Measurements from ENCODE around the gene FOXP1. TPM values are rescaled to one million over a fixed set of nuclear protein-coding genes. Genes with fewer than 3 reads are reported as not detected.

Gene FOXP1
- total RNA-seq, 1 donor from 2014 or later: 137 TPM

DNA sequence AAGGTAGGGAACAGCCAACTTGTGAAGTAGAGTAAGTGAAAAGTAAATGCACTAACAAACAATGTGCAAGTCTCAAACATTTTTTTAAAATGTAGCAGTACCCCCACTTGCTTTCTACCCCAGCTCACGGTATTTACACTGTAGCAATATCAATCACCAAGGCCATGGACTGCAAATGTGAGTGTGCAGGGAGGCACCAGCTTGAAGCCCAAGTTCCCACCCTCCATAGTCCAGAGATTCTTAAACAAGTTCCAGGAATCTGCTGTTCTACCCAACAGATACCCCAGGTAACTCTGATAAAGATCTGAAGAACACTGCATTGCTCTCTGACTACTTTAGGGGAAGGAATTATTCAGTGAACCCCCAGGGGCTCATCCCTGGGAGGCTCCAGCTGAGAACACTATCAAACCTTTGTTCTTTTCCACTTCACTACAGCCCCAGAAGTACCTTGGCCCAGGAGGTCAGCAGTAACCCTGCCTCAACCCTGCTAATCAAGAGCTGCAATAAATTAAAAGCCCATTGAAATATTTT is 86.1 kb downstream of the FOXP1 start:
- intact Hi-C loops (cut with DNase I): no loop called here
- ATAC-seq (peak; percentile 54), DNase-seq (ENCODE audit: low spot score) (no peak)

DNA sequence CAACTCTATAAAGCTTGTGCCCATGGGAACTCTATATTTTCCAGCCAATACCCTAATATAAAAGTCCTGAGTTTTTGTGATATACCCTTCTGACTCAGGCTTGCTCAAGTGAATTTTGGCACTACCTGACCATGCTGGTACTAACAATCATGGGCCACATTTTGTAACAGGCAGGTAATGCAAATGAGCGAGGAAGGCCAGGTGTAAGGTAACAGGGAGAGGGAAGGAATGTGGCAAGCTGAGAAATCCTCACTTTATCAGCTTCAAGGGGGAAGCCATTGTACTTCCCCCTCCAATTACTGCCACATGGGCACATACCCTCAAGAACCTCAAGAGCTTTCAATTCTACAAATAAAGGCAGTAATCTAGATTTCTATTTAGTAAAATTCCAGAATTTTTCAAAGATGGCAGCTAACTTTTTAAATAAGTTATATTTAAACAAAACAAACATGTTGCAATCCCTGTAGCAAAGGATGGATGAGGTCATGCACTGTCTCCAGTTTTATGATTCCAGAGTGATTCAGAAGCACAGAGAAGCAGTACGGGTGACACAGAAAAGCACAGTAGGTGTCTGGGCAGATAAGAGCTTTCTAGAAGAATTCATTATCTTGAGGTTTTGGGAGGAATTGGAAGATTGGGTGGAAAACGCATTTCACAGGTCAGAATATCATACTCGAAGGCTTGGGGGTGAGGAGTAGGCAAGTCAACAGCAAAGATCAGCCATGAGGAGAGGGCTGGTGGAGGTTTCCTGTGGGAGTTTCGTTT is 87.6 kb downstream of the FOXP1 start:
- ATAC-seq: peak; percentile 50
- DNase-seq (ENCODE audit: low spot score): no peak
- intact Hi-C loops (cut with DNase I): no loop called here

DNA sequence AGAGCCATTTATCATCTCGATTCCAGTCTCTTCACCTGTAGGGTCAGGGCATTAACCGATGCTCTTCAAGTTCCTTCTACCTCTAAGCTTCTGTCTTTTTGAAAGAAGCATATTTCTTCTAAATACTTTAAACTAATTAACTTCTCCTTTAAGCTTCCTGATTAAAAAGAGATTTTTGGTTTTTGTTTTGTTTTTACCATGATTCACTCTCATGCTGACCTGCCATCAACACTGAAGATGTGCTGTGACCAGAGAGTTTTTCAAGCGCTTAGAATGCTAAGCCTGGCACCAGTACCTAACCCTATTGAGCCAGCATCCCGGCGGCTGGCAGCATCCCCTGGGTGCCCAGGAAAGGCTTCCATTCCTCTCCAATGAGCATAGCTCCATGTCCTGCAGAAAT is 89.3 kb downstream of the FOXP1 start:
- DNase-seq (ENCODE audit: low spot score) (no peak), ATAC-seq (no peak)
- intact Hi-C loops (cut with DNase I): no loop called here

DNA sequence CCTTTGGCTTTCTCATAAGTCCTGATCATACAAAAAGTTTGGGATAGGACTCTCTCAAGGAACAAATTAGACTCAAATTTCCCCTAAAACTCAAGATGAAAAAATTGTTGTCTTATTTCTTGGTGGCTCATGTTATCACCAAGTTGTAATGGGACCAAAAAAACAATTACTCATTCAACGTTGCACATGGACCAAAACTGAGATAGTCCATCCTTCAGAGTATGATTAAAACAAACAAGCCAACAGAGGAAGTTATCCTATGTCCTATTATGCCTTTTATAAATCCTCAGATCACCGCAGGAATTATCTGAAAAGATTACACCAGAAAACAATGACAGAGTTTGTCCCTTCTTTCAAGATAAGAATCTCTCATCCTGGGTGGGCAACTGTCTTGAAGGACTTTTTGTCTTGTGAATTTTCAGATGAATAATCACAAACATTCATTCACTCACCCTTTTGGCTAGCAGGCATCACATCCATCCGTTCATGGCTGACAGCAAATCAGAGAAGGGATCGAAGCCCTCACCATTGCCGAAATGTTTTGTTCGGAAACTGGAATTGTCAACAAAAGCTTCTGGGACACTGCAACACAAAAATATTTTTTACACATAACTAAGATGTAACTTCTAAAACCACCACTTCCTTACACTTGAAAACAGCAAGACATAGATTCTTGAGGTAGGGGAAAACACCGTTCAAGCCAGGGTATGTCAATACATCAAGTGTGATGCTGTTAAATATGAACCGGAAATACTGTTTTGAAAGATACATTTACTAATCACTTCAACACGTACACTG is 90.4 kb downstream of the FOXP1 start:
- DNase-seq (ENCODE audit: low spot score) (no peak), ATAC-seq (no peak)
- intact Hi-C loops (cut with DNase I): no loop called here

DNA sequence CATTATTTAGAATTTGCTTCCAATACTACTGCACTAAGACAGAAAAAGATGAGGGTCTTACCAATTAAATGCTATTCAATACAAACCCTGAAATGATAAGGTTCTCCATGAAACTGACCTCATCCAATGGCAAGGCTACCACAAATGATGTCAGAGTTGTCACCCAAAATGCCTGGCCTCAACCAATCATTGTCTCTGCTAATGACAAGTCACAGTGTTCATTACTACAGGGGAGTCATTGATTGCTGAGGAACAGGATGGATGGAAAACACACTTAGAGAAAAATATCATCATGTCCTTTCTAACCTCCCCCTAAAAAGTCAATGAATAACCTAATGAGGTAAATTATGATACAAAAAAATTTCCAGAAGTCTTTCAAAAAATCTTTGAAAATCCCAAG is 91.0 kb downstream of the FOXP1 start:
- DNase-seq (ENCODE audit: low spot score): no peak
- intact Hi-C loops (cut with DNase I): no loop called here
- no peak for ATAC-seq

DNA sequence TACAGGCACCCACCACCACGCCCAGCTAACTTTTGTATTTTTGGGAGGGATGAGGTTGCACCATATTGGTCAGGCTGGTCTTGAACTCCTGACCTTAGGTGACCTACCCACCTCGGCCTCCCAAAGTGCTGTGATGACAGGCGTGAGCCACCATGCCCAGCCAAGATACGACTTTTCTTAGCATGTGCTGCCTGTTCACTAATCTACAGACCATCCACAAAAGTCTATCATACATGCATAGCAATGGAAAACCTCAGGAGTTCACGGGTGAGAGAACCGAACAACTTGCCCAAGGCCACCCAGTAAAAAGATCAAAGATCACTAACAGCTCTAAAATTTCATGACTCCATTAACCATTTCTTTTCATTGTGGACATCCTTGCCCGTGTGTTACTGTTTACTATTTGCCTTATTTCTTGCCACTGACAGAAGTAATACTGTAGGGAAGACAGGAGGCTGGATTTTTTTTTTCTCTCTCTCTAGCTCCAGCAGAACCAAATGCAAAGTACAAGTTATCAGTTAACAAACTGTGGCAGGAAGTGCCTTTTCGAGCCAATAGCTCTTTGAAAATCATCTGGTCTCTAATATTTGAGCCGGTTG is 92.3 kb downstream of the FOXP1 start:
- no peak for DNase-seq (ENCODE audit: low spot score)
- no peak for ATAC-seq
- intact Hi-C loops (cut with DNase I): no loop called here

DNA sequence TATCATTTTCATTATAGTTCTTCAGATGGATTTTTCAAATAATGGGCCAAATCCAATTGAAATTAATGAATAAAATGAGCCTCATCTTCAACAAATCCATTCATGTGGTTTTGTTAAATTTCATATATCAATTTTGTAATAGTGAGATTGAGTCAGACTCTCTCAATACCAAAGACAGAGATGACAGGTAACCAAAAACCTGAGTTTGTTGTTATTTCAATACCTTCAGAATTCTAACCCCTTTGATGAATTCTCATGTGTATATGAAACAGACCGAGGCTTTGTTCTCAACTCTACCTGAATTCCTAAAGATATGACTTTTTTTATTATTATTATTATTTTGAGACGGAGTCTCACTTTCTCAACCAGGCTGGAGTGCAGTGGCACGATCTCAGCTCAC is 92.8 kb downstream of the FOXP1 start:
- DNase-seq (ENCODE audit: low spot score) (no peak), ATAC-seq (no peak)
- intact Hi-C loops (cut with DNase I): no loop called here

DNA sequence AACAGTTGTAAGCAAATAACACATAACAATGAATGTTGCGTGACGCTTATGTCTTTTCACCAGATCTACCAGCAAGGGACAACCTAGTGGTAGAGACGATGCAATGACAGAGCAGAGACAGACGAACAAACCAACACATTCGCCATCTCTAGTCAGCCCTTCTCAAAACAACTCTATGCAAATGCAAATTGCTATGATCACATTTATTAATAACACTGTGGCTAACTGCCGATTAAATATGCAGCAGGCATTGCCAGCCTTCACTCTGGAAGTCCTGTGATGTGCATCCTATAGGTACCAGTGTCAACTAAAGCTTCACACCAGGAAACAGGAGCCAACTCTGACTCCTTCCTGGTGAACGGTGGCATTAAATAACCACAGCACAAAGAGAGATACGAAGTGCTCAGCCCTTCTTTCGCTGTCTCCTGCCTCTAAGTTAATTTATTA is 94.2 kb downstream of the FOXP1 start:
- ATAC-seq: no peak
- intact Hi-C loops (cut with DNase I): no loop called here
- no peak for DNase-seq (ENCODE audit: low spot score)

DNA sequence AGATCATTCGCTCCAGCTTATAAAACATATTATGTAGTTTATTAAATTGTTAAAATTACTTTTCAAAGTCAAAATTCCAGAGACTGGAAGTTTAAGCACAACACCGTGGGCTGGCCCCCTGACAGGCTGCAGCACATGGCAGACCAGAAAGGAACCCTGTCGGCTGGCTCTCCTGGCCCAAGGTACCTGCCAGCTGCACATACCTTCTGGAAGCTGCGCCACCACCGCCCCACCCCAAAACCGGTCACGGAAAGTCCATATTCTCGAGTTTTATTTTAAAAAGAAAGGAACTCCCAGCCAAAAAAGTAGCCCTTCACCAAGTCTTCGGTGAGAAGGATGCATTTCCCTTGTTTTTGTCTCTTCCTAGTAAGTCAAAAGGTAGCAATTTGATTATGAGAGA is 94.6 kb downstream of the FOXP1 start:
- ATAC-seq (no peak), DNase-seq (ENCODE audit: low spot score) (no peak)
- intact Hi-C loops (cut with DNase I): no loop called here

DNA sequence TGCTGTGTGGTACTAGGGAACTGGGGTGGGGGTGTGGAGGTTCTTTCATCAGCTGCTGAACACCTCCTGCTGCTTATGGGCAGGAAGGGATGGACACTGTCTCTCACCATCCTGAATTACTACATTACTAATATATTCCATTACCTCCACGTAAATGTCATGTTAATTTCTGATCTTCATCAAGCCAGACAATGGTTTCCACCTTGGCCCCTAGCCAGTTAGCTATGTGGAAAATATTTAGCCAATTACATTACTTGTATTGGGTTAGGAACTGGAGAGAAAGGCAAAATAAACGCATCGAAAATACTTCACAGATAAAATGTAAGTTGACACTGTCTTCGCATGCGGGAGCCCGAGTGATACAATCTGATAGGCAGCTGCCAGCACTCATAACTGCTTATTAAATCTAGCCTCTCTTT is 95.1 kb downstream of the FOXP1 start:
- DNase-seq (ENCODE audit: low spot score) (no peak), ATAC-seq (no peak)
- intact Hi-C loops (cut with DNase I): no loop called here

DNA sequence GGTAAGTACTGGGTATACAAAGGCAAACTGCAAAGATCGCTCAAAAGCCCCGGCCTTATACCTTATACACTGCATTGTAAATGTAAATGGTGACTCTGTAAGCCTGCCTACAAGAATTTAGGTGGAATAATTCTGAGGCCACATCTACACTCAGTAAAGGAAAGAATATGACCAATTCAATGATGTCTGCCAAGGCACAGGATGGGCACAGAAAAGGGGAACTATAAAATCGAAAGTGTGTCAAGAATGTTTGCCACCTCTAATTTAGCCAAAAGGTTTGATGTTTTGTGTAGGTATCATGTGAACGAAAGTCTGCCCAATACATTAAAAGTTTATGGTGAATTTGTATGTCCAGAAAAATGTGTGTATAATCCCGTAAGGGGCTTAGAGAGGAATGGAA is 96.1 kb downstream of the FOXP1 start:
- ATAC-seq (no peak), DNase-seq (ENCODE audit: low spot score) (no peak)
- intact Hi-C loops (cut with DNase I): no loop called here

DNA sequence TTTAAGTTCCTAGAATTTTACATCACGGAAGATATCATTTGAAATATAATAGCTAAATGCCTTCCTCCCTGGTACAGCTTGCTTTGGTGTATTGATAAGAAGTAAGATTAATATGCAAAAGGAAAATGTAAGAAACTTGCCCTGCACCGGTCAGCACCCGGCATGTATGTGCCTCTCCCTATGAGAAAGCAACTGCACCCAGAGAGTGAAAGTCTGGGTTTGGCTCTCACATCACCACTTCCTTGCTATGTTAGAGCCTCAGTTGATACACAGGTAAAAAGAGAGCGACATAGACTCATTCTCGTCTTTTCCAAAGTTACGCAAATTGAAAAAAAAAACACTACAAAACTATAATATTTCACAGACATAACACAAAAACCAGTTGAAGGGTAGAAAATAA is 96.7 kb downstream of the FOXP1 start:
- intact Hi-C loops (cut with DNase I): no loop called here

DNA sequence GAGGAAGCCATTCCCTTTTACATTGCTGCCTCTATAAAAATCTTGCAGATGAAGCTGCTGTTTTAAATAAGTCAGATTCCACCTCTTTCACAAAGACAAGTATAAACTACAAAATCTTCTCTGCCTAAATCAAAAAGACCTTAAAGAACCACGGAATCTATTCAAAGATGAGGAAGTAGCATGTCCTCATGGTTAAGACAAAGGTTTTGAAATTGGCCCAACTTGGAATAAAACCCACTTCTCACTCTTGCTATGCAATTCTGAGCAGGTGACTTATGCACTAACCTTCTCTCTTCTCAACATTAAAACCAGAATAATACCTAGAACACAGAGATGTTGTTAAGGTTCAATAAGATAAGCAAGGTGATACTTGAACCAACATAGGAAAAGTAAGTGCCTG is 97.6 kb downstream of the FOXP1 start:
- DNase-seq (ENCODE audit: low spot score) (no peak), ATAC-seq (no peak)
- intact Hi-C loops (cut with DNase I): no loop called here

More for the DNA sequence above, 96.7 kb downstream of the FOXP1 start:
- DNase-seq (ENCODE audit: low spot score): no peak
- no peak for ATAC-seq

DNA sequence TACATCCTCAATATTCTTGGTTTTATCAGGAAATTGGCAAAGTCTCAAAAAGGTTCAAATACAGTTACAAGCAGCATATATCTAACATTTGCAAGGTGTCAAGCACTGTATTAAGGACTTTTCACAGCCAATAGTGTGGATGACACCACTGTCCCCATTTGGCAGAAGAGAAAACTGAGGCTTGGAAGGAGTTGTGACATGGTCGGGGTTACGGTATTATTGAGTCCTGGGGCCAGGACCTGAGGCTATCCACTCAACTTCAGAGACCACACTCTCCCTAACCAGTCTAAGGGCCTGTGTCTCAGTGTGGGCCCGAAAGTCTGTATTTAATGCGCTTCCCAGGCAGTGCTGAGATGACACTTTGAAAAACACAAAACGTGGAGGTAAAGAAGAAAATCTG is 99.1 kb downstream of the FOXP1 start:
- intact Hi-C loops (cut with DNase I): no loop called here
- DNase-seq (ENCODE audit: low spot score) (no peak), ATAC-seq (no peak)

DNA sequence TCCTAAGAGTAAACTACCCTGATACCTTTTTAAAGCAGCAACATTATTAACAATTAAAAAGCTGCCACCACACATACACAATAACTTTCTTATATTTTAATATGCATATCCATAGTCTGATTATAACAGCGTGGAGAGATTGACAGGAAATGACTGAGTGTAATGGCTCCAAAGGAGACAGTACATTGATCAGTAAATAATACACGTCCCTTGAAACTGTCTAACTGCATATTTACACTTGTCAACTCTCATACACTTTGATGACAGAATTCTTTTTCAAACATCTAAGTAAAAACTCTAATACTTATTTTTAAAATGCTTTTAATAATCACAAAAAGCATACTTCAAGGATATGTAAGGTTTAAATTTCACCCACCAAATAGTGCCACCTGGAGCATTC is 99.5 kb downstream of the FOXP1 start:
- DNase-seq (ENCODE audit: low spot score) (no peak), ATAC-seq (no peak)
- intact Hi-C loops (cut with DNase I): no loop called here

DNA sequence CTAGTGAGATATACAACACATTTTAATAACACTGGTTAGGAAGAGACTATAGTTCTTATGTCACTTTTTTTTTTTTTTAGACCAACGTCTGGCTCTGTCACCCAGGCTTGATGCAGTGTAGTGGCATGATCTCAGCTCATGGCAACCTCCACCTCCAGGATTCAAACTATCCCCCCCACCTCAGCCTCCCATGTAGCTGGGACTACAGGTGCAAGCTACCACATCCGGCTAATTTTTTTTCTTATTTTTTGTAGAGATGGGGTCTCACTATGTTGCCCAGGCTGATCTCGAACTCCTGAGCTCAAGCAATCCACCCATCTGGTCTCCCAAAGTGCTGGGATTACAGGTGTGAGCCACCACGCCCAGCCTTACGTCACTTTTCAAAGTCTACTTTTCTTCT is 100.8 kb downstream of the FOXP1 start:
- intact Hi-C loops (cut with DNase I): no loop called here
- ATAC-seq: no peak
- no peak for DNase-seq (ENCODE audit: low spot score)

DNA sequence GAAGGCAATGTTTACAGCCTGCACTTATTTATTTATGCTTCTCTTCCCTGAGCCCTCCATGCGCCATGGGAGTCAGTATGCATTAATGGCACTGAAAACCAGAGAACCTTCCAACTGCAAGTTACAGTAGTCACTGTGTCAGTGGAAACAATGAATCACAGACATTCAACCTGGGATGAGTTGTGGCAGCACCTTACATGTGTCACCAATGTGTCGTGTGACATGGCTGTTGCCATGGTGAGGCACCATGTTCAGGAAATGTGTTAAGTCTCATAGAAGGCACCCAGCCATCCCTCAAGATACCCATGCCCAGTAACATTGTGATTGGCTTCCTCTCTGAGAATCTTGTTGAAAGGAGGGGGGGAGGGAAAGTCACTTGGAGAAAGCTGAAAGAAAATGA is 105.0 kb downstream of the FOXP1 start:
- no peak for DNase-seq (ENCODE audit: low spot score)
- intact Hi-C loops (cut with DNase I): no loop called here
- ATAC-seq: no peak

DNA sequence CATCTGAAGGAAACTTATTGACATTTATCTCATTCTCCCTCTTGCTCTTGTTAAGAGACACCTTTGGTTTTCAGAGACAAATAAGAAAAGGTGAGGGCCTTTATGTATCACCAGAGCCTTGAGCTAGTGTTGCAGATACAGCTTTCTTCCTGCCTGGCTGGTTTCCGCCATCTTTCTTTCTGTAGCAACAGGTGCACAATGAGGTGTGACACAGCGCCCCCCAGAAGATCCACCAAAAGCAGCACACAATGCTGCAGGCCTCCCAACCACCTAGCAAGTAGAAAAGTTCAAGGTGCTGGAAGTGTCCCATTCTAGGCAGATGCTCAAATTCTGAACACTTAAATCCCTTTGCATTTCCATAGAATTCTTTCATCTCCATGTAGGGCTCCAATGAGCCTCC is 106.6 kb downstream of the FOXP1 start:
- intact Hi-C loops (cut with DNase I): no loop called here
- ATAC-seq (no peak), DNase-seq (ENCODE audit: low spot score) (no peak)

DNA sequence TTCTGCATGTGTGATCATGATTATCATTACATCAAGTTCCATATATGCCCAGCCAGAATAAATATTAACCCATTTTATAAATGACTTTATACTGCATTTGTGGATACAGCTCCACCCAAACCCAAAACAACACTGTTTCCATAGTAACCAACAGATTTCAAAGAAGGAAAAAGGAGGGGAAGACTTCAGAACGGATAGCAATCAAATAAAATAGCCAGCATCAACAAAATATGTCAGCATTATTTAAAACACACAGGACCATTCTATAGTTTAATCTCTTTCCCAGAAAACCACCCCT is 114.4 kb downstream of the FOXP1 start:
- ATAC-seq (no peak), DNase-seq (ENCODE audit: low spot score) (no peak)
- intact Hi-C loops (cut with DNase I): no loop called here
